WERI-Rb-1 (cell line): ENCODE results near the gene NGDN.

Source experiments
- DNase-seq: peaks from one replicate; pipeline ENCODE4 v3.0.0-alpha.2; 2020
- H3K27ac ChIP-seq: fragments of 250-450 bp; sonication (Bioruptor Pico); 2 replicates; pipeline ENCODE4 v1.5.1; 2020; ENCODE audit warnings: mild to moderate bottlenecking, moderate library complexity
- H3K27me3 ChIP-seq: fragments of 250-450 bp; sonication (Bioruptor Pico); 2 replicates; pipeline ENCODE4 v1.5.1; 2021; ENCODE audit warnings: mild to moderate bottlenecking, low read depth, moderate library complexity; ENCODE audit not compliant: insufficient read depth, severe bottlenecking
- H3K36me3 ChIP-seq: fragments of 250-450 bp; sonication (Bioruptor Pico); 2 replicates; pipeline ENCODE4 v1.5.1; 2020; ENCODE audit warnings: mild to moderate bottlenecking, moderate library complexity
- H3K4me3 ChIP-seq: 2 replicates; pipeline ENCODE4 v1.5.1; 2011; ENCODE audit warnings: low read depth, mild to moderate bottlenecking, control low read depth, low read length
- H3K9me3 ChIP-seq: fragments of 250-450 bp; sonication (Bioruptor Pico); 2 replicates; pipeline ENCODE4 v1.5.1; 2021; ENCODE audit warnings: mild to moderate bottlenecking, moderate library complexity; ENCODE audit not compliant: severe bottlenecking
- CTCF ChIP-seq: IDR thresholded peaks from 2 replicates; pipeline ENCODE4 v1.5.1; 2011; ENCODE audit warnings: low read depth, mild to moderate bottlenecking, control low read depth, inconsistent platforms, low read length

The NGDN gene

DNA sequence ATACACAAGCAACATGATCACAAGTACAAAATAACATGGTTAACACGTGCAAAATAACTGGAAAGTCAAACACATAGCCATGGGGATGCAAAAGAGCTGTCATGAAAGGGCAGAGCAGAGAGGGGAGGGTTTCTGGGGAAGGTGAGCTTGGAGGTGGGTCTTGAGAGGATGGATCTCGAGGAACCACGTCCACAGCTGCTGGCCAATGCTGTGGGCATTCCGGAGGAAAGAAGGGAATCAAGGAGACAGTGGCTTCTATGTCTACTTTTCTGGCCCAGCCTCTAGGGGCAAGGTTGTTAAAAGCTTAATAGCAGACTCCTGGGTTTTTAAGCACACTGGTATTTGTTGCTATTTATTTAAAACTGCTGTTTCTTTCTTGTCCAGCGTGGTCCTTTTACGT lies 25.6 kb upstream of the NGDN start:
- Histone ChIP-seq H3K27me3 (no peaks in the 10 kb centered on the region), H3K27ac (peak overlapping the region; percentile 58), H3K36me3 (no peaks in the 10 kb centered on the region), H3K9me3 (no peaks in the 10 kb centered on the region), H3K4me3 (no peak overlapping the region)
- no peak for TF ChIP-seq CTCF
- no peak for DNase-seq

- Histone ChIP-seq H3K9me3 (no peaks in the 10 kb centered on the region), H3K4me3 (no peak overlapping the region), H3K27ac (no peak overlapping the region; the same call in 1 of the 2 replicates), H3K27me3 (no peaks in the 10 kb centered on the region), H3K36me3 (no peaks in the 10 kb centered on the region)
- DNase-seq, result no peak
- no peak for TF ChIP-seq CTCF
These were observed 25.2 kb upstream of the NGDN start for GRCh38 chr14:23444314-23444713.

GRCh38 chr14:23445773-23446172 lies 23.7 kb upstream of the NGDN start:
- H3K9me3 ChIP-seq, result no peaks in the 10 kb centered on the region
- no peaks in the 10 kb centered on the region for H3K27me3 ChIP-seq
- H3K4me3 ChIP-seq, result no peak overlapping the region
- DNase-seq, result no peak
- TF ChIP-seq CTCF, result no peak
- no peaks in the 10 kb centered on the region for H3K36me3 ChIP-seq
- no peak overlapping the region for H3K27ac ChIP-seq

DNA sequence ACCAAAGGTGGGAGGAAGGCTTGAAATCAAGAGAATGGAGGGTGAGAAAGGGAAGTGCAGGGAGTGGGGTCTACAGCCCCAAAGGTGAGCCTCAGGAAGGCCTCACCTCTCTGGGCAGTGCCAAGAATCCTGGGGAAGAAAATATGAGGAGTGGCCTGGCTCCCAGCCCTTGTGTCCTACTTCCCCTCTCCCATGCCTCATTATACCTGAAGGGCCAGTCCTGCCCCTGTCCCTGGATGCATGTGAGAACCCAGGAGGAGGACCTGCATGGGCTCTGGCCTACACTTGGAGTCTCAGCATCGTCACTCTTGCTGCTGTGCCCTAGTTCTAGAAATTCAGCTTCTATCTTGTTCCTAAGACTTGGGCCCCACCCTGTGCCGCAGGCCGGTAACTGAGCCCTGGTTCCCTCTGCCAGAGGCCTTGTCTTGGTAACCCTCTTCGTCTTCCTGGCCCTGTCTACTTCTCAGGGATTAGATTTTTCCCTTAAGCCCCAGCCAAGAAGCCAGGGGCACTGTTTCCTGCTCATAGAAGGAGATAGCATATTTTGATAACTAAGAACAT lies 23.1 kb upstream of the NGDN start:
- peak; percentile 43; the same call in 1 of the 2 replicates for TF ChIP-seq CTCF
- DNase-seq, result peak; percentile 66
- no peaks in the 10 kb centered on the region for H3K9me3 ChIP-seq

DNA sequence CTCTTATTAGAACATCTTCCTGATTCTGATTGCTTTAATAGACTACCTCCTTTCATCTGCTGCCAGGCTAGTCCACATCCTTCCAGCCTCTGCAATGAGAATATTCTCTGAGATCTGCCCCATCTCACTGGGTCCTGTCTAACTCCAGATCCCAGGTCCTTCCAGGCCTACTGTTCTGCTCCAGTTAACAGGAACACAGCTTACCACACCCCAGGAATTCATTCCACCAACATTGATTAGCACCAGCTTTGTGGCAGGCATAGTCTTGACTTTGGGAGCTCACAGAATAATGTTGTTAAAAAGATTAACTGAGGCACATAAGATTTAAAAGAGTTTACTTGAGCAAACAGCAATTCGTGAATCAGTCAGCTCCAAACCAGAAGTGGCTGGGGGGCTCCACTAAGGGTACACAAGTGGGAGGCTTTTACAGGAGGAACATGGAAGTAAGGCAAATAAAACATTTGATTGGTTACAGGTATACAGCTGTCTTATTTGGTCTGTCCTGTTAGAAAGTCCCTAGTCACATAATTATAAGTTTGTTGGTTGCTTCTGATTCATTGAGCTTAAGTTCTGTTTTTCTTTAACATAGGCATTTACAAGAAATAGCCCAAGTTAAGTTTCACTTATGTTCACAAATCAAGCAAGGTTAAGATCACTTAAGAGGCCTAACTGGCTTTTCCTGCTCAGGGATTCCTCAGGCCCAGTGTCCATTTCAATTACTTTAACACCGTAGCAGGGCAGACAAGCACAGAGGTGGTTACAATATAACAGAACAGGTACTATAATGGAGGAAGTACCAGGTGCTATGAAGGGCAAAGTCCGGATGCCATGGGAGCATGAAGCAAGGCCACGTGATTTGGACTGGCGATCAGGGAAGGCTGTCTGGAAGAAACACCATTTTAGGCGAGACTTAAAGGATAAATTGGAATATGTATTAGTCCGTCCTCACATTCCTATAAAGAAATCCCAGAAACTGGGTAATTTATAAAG lies 21.8 kb upstream of the NGDN start:
- Histone ChIP-seq H3K27ac (peak overlapping the region; percentile 50), H3K9me3 (peaks cover 4% of the 10 kb centered on the region), H3K27me3 (no peaks in the 10 kb centered on the region), H3K36me3 (no peaks in the 10 kb centered on the region), H3K4me3 (no peak overlapping the region)
- no peak for TF ChIP-seq CTCF
- no peak for DNase-seq

More for the DNA sequence above, 23.1 kb upstream of the NGDN start:
- Histone ChIP-seq H3K4me3 (no peak overlapping the region), H3K27ac (peak overlapping the region; percentile 50), H3K27me3 (no peaks in the 10 kb centered on the region), H3K36me3 (no peaks in the 10 kb centered on the region)
